Panc1 (cell line): Measurements from ENCODE around the gene RXRG. TPM values are rescaled to one million over a fixed set of nuclear protein-coding genes. Genes with fewer than 3 reads are reported as not detected.
A peak's percentile ranks its signal among the peaks of the same experiment; 100 is the strongest.

Source experiments
- ATAC-seq: fragments of 200-7000 bp; cut with Tn5 transposase; 2 replicates; pipeline ENCODE4 v1.9.1; 2020; ENCODE audit warnings: mild to moderate bottlenecking, moderate library complexity
- BruUV-seq: library from RNA; stranded (reverse); fragments of 400-500 nt; replicated peaks from 2 replicates; lab custom pipeline; 2021; lab: Mats Ljungman, UMichigan
- CTCF ChIA-PET: fragments of 300-600 bp; sonication (Branson Sonifier 250); formaldehyde crosslinking; loops from one replicate; lab custom pipeline; 2022; ENCODE audit warnings: antibody characterized with exemption; lab: Charles Lee
- POLR2A ChIA-PET: fragments of 300-600 bp; sonication (Branson Sonifier 250); formaldehyde crosslinking; loops from one replicate; lab custom pipeline; 2022; ENCODE audit warnings: antibody characterized with exemption; lab: Charles Lee
- DNase-seq: peaks from one replicate; pipeline ENCODE4 v3.0.0-alpha.2; 2010; ENCODE audit warnings: low read depth, low spot score
- H3K27ac ChIP-seq: 2 replicates; pipeline ENCODE4 v1.5.1; 2011; ENCODE audit warnings: mild to moderate bottlenecking, low read length, inconsistent platforms
- H3K27me3 ChIP-seq: fragments of 200-500 bp; sonication (Bioruptor generic); 2 replicates; pipeline ENCODE4 v1.6.0; 2014; ENCODE audit warnings: low read length, inconsistent platforms; ENCODE audit not compliant: control insufficient read depth, insufficient read depth
- H3K36me3 ChIP-seq: fragments of 200-500 bp; sonication (Bioruptor generic); 2 replicates; pipeline ENCODE4 v1.5.1; 2014; ENCODE audit warnings: inconsistent platforms, mild to moderate bottlenecking, low read length, moderate library complexity; ENCODE audit not compliant: control insufficient read depth, insufficient read depth
- H3K4me1 ChIP-seq: 2 replicates; pipeline ENCODE4 v1.5.1; 2011; ENCODE audit warnings: inconsistent platforms, mild to moderate bottlenecking, low read length, moderate library complexity; ENCODE audit not compliant: control insufficient read depth, insufficient read depth
- H3K4me3 ChIP-seq, 2 experiments: 2 replicates each; pipeline ENCODE4 v1.5.1; 2011 to 2012; ENCODE audit warnings: low read depth in 2 of 2, low read length in 2 of 2, mild to moderate bottlenecking in 2 of 2, inconsistent platforms in 1 of 2, moderate library complexity in 1 of 2
- H3K9me3 ChIP-seq: fragments of 200-500 bp; sonication (Bioruptor generic); 2 replicates; pipeline ENCODE4 v1.5.1; 2014; ENCODE audit warnings: low read depth, mild to moderate bottlenecking, inconsistent platforms, low read length, moderate library complexity; ENCODE audit not compliant: control insufficient read depth, insufficient read depth
- POLR2AphosphoS5 ChIP-seq: IDR thresholded peaks from 2 replicates; pipeline ENCODE4 v1.6.1; 2012; ENCODE audit warnings: mild to moderate bottlenecking, low read depth, low read length, moderate library complexity
- SIN3A ChIP-seq: IDR thresholded peaks from 2 replicates; pipeline ENCODE4 v1.6.1; 2012; ENCODE audit warnings: low read depth, mild to moderate bottlenecking, low read length, moderate library complexity, borderline replicate concordance; ENCODE audit not compliant: insufficient read depth
- TCF7L2 ChIP-seq: IDR thresholded peaks from 2 replicates; pipeline ENCODE4 v1.6.1; 2011; ENCODE audit warnings: mild to moderate bottlenecking, low read depth, low read length, inconsistent platforms
- in situ Hi-C: cut with HindIII; loops from 2 replicates; pipeline ENCODE4 v1.10.0; 2016; ENCODE audit warnings: low sequenced_read_pairs, low pct_unique_long_range_greater_than_20kb
- intact Hi-C: fragments of 100-400 bp; cut with micrococcal nuclease; formaldehyde crosslinking; loops from one replicate; pipeline ENCODE4 v1.10.0; 2022; ENCODE audit not compliant: unreplicated experiment
- total RNA-seq: library from RNA; stranded (reverse); gene quantifications from one replicate; pipeline ENCODE4 v1.2.1, GENCODE V29; 2021; ENCODE audit not compliant: unreplicated experiment
- TF ChIP-seq, protein P1 (sequence below), 2 experiments: IDR thresholded peaks; 2 replicates each; pipeline ENCODE4 v1.6.1; 2011 to 2012; ENCODE audit warnings: low read depth in 2 of 2, control low read depth in 1 of 2, low read length in 1 of 2, mild to moderate bottlenecking in 1 of 2, moderate library complexity in 1 of 2; ENCODE audit not compliant: insufficient read depth in 1 of 2
- TF ChIP-seq, protein P2 (sequence below): fragments of 450-650 bp; IDR thresholded peaks from 2 replicates; pipeline ENCODE4 v1.5.1; 2017; ENCODE audit warnings: mild to moderate bottlenecking

Gene RXRG
- total RNA-seq, 1 experiment from 2014 or later: not detected

DNA sequence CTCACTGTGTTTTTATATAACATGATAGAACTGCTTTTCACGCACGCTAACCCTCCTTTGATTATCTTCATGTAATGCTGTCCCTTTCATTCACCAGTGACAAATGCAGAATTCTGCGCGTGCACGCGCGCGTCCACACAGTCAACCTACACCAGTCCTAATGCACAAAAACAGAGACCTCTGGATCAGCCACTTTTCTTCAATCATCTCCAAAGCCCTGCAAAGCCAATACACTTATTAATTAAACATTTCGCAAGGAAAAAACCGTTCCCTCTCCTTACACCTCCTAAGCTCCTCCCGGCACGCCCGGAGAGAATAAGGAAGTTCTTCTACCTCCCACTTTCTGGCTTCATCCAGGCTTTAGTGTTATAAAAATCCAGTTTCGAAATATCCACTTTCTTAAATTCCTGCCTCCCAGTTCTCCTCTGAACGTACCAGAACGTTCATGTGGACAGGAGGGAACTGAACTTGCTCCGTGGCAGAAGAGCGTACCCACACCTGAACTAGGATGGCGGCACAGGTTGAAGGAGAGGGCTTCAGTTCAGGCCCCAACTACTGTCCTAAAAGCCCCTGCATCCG lies 93.0 kb downstream of the RXRG start:
- no peak; the same call in 1 of the 2 replicates for ATAC-seq
- ChIA-PET CTCF (no interaction called here), POLR2A (no interaction called here)
- no peak for DNase-seq
- intact Hi-C loops: no loop called here
- H3K4me3 ChIP-seq: peak overlapping the region; percentile 13 to 44; a peak in 3 of 4 replicates
- in situ Hi-C loops: no loop called here
- H3K27ac ChIP-seq: no peak overlapping the region
- H3K36me3 ChIP-seq: no peaks in the 10 kb centered on the region
- peaks cover 9% of the 10 kb centered on the region; the same call in 1 of the 2 replicates for H3K4me1 ChIP-seq
- peaks cover 60% of the 10 kb centered on the region for H3K27me3 ChIP-seq
- TF ChIP-seq, protein P1, sequence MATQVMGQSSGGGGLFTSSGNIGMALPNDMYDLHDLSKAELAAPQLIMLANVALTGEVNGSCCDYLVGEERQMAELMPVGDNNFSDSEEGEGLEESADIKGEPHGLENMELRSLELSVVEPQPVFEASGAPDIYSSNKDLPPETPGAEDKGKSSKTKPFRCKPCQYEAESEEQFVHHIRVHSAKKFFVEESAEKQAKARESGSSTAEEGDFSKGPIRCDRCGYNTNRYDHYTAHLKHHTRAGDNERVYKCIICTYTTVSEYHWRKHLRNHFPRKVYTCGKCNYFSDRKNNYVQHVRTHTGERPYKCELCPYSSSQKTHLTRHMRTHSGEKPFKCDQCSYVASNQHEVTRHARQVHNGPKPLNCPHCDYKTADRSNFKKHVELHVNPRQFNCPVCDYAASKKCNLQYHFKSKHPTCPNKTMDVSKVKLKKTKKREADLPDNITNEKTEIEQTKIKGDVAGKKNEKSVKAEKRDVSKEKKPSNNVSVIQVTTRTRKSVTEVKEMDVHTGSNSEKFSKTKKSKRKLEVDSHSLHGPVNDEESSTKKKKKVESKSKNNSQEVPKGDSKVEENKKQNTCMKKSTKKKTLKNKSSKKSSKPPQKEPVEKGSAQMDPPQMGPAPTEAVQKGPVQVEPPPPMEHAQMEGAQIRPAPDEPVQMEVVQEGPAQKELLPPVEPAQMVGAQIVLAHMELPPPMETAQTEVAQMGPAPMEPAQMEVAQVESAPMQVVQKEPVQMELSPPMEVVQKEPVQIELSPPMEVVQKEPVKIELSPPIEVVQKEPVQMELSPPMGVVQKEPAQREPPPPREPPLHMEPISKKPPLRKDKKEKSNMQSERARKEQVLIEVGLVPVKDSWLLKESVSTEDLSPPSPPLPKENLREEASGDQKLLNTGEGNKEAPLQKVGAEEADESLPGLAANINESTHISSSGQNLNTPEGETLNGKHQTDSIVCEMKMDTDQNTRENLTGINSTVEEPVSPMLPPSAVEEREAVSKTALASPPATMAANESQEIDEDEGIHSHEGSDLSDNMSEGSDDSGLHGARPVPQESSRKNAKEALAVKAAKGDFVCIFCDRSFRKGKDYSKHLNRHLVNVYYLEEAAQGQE (IDR thresholded peaks at IDR 0.05; ENCODE audit: insufficient read depth in 1 of 2, low read depth in 2 of 2, low read length in 1 of 2): no peak
- no peak for TF ChIP-seq POLR2AphosphoS5
- TF ChIP-seq, protein P2, sequence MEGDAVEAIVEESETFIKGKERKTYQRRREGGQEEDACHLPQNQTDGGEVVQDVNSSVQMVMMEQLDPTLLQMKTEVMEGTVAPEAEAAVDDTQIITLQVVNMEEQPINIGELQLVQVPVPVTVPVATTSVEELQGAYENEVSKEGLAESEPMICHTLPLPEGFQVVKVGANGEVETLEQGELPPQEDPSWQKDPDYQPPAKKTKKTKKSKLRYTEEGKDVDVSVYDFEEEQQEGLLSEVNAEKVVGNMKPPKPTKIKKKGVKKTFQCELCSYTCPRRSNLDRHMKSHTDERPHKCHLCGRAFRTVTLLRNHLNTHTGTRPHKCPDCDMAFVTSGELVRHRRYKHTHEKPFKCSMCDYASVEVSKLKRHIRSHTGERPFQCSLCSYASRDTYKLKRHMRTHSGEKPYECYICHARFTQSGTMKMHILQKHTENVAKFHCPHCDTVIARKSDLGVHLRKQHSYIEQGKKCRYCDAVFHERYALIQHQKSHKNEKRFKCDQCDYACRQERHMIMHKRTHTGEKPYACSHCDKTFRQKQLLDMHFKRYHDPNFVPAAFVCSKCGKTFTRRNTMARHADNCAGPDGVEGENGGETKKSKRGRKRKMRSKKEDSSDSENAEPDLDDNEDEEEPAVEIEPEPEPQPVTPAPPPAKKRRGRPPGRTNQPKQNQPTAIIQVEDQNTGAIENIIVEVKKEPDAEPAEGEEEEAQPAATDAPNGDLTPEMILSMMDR: no peak
- no peak for TF ChIP-seq SIN3A
- TF ChIP-seq TCF7L2: no peak
- no peaks in the 10 kb centered on the region for H3K9me3 ChIP-seq
- no TSS peak for BruUV-seq

Other genes starting within 250 kb of the RXRG start
- not detected for gene LMX1A, start 88.4 kb downstream of the RXRG start, total RNA-seq
- gene LRRC52, start 98.9 kb upstream of the RXRG start, total RNA-seq: not detected
- 103 TPM for gene MGST3, start 186.1 kb upstream of the RXRG start, total RNA-seq